KMS-11 (cell line): ENCODE measurements around the gene PCNX1.
A peak's percentile ranks its signal among the peaks of the same experiment; 100 is the strongest.
"Not testable (repeated sequence)": the region's sequence is repeated elsewhere in the genome, so short reads cannot be mapped to it uniquely, and the experiment has no call there.

Source experiments
- H2AFZ ChIP-seq: fragments of 200-600 bp; sonication (generic); 2 replicates; pipeline ENCODE4 v1.6.1; 2016; ENCODE audit warnings: antibody characterized with exemption, mixed run types, low read depth
- H3K27ac ChIP-seq: fragments of 200-600 bp; sonication (generic); 2 replicates; pipeline ENCODE4 v1.6.1; 2016; ENCODE audit warnings: mild to moderate bottlenecking, mixed run types
- H3K27me3 ChIP-seq: fragments of 200-600 bp; sonication (generic); 2 replicates; pipeline ENCODE4 v1.6.1; 2017; ENCODE audit warnings: mild to moderate bottlenecking, low read depth, mixed run types, moderate library complexity; ENCODE audit not compliant: insufficient read depth
- H3K36me3 ChIP-seq: fragments of 200-600 bp; sonication (generic); 2 replicates; pipeline ENCODE4 v1.6.1; 2017; ENCODE audit warnings: mild to moderate bottlenecking, mixed run types; ENCODE audit not compliant: insufficient read depth
- H3K4me1 ChIP-seq: fragments of 200-600 bp; sonication (generic); 2 replicates; pipeline ENCODE4 v1.6.1; 2016; ENCODE audit warnings: mild to moderate bottlenecking, low read depth, mixed run types; ENCODE audit not compliant: poor library complexity, severe bottlenecking
- H3K4me2 ChIP-seq: fragments of 200-600 bp; sonication (generic); 2 replicates; pipeline ENCODE4 v1.7.0; 2016; ENCODE audit warnings: mild to moderate bottlenecking, mixed run types
- H3K4me3 ChIP-seq: fragments of 200-600 bp; sonication (generic); IDR thresholded peaks from 2 replicates; pipeline ENCODE4 v1.6.1; 2017; ENCODE audit warnings: low read depth, low read length, mixed read lengths; ENCODE audit not compliant: insufficient read depth
- H3K79me2 ChIP-seq: fragments of 200-600 bp; sonication (generic); 2 replicates; pipeline ENCODE4 v1.6.1; 2016; ENCODE audit warnings: low read depth, mixed run types; ENCODE audit not compliant: insufficient read depth
- H3K9ac ChIP-seq: fragments of 200-600 bp; sonication (generic); 2 replicates; pipeline ENCODE4 v1.6.1; 2016; ENCODE audit warnings: mild to moderate bottlenecking, mixed run types
- H4K20me1 ChIP-seq: fragments of 200-600 bp; sonication (generic); 2 replicates; pipeline ENCODE4 v1.6.1; 2016; ENCODE audit warnings: mild to moderate bottlenecking, mixed run types; ENCODE audit not compliant: insufficient read depth
- TF ChIP-seq, protein P1 (sequence below): fragments of 200-600 bp; sonication (generic); conservative IDR thresholded peaks from 2 replicates; pipeline ENCODE4 v1.6.1; 2017; ENCODE audit warnings: low read depth, mild to moderate bottlenecking, antibody characterized with exemption, low read length, moderate library complexity, mixed read lengths

PCNX1 gene

DNA sequence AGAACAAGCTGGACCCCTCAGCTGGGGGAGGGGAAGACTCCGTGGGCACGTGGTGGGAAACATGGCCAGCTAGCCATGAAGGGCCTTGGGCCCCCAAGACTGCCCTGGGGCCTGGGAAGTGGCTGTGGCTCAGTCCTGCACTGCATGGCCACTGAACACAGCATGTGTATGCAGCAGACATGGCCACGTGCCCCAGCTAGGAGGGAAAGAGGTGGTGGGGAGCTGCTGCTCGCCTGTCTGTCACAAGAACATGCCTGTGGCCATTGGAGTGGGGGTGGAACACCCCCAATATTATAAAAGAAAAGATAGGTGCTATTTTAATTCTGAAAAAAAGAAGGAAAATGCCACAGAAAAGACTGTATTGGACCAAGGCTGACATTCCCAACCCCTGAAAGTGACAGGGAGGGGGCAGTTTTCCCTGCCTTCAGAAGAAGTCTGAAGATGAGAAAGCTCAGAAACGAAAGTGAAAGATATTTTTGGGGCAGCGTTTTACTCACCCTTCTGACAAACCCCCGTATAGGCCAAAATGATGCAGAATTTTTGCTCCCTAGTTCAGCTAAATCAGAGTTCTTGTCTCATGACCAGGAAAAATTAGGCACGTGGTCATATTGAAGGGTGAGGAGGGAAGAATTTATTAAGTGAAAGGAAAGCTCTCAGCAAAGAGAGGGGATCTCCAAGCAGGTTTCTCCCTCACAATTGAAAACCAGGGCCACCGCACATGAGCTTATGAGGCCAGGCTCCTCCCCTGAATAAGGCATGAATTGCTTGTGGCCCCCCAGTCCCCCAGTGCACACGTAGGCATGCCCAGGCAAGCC is 35.2 kb upstream of the PCNX1 start:
- Histone ChIP-seq H3K4me3 (no peak overlapping the region), H3K27ac (peak overlapping the region; percentile 55), H2AFZ (peak overlapping the region; percentile 81), H3K27me3 (no peaks in the 10 kb centered on the region), H4K20me1 (no peaks in the 10 kb centered on the region), H3K79me2 (no peaks in the 10 kb centered on the region), H3K9ac (peak overlapping the region; percentile 56; the same call in 1 of the 2 replicates), H3K4me2 (peak overlapping the region; percentile 63), H3K4me1 (peaks cover 13% of the 10 kb centered on the region), H3K36me3 (no peaks in the 10 kb centered on the region)
- TF ChIP-seq, protein P1, sequence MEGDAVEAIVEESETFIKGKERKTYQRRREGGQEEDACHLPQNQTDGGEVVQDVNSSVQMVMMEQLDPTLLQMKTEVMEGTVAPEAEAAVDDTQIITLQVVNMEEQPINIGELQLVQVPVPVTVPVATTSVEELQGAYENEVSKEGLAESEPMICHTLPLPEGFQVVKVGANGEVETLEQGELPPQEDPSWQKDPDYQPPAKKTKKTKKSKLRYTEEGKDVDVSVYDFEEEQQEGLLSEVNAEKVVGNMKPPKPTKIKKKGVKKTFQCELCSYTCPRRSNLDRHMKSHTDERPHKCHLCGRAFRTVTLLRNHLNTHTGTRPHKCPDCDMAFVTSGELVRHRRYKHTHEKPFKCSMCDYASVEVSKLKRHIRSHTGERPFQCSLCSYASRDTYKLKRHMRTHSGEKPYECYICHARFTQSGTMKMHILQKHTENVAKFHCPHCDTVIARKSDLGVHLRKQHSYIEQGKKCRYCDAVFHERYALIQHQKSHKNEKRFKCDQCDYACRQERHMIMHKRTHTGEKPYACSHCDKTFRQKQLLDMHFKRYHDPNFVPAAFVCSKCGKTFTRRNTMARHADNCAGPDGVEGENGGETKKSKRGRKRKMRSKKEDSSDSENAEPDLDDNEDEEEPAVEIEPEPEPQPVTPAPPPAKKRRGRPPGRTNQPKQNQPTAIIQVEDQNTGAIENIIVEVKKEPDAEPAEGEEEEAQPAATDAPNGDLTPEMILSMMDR, result no peak

DNA sequence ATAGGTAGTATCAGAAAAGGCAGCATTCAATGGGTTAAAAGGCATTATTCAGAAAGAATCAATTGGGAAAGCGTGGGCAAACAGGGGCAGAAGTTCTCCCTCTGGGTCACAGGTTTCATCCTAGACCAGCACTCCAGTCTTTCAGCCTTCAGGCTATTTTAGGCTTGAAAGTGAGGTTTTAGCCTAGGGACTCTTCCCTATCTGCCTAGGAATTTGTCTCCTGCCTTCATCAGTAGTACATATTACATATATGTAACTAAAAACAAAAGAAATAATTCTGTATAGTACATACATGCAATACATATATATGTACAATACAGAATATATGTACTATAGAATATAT is 34.6 kb upstream of the PCNX1 start:
- no peak overlapping the region for H3K4me3 ChIP-seq
- H3K27me3 ChIP-seq, result no peaks in the 10 kb centered on the region
- no peaks in the 10 kb centered on the region for H4K20me1 ChIP-seq
- TF ChIP-seq, protein P1, result no peak
- H3K27ac ChIP-seq, result peak overlapping the region; percentile 55
- H2AFZ ChIP-seq, result peak overlapping the region; percentile 81
- no peaks in the 10 kb centered on the region for H3K36me3 ChIP-seq
- H3K4me1 ChIP-seq, result peaks cover 13% of the 10 kb centered on the region
- H3K9ac ChIP-seq, result peak overlapping the region; percentile 56; the same call in 1 of the 2 replicates
- peak overlapping the region; percentile 63 for H3K4me2 ChIP-seq
- no peaks in the 10 kb centered on the region for H3K79me2 ChIP-seq

DNA sequence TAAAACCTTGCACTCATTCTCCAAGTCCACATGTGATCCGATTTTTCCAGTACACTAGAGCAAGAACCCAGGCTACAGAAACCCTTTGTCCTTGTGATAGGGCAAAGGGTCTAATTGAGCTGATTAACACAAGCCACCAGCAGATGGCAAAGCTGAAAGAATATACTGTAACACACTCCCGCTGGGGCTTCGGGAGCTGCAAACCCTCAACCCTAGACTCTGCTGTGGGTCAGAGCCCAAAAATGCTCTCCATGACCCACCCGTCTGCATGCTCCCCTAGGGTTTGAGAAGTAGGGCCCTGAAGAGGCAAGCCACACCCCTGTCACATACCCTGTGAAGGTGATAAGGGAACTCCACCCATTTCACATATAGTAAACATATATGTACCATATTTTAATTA is 33.6 kb upstream of the PCNX1 start:
- H3K9ac ChIP-seq, result no peak overlapping the region
- H3K79me2 ChIP-seq, result no peaks in the 10 kb centered on the region
- H3K36me3 ChIP-seq, result no peaks in the 10 kb centered on the region
- no peak overlapping the region for H3K4me2 ChIP-seq
- H3K27me3 ChIP-seq, result no peaks in the 10 kb centered on the region
- H3K4me3 ChIP-seq, result no peak overlapping the region
- H3K4me1 ChIP-seq, result peaks cover 13% of the 10 kb centered on the region
- H2AFZ ChIP-seq, result no peak overlapping the region
- no peak overlapping the region for H3K27ac ChIP-seq
- no peaks in the 10 kb centered on the region for H4K20me1 ChIP-seq
- TF ChIP-seq, protein P1, result no peak

DNA sequence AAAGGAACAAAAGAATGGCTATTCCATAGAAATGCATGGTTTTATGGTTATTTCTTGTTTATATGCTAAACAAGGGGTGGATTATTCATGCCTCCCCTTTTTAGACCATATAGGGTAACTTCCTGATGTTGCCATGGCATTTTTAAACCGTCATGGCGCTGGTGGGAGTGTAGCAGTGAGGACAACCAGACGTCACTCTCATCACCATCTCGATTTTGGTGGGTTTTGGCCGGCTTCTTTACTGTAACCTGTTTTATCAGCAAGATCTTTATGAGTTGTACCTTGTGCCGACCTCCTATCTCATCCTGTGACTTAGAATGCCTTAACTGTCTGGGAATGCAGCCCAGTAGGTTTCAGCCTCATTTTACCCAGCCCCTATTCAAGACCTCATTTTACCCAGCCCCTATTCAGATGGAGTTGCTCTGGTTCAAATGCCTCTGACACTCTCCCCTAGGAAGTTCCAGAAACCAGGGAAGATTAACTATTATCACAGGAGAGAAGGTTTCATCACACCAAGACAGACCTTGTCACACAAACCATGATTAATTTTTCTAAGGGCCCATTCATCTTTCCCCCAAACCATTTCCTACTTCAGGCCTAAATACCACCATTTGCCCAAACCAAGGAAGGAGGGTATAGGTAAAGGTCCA is 31.3 kb upstream of the PCNX1 start:
- not testable (repeated sequence) for H3K27me3 ChIP-seq, H4K20me1 ChIP-seq, H3K36me3 ChIP-seq, H3K4me2 ChIP-seq, H3K4me3 ChIP-seq, H3K27ac ChIP-seq, H3K79me2 ChIP-seq, H3K9ac ChIP-seq, H2AFZ ChIP-seq
- peaks cover 13% of the 10 kb centered on the region for H3K4me1 ChIP-seq

DNA sequence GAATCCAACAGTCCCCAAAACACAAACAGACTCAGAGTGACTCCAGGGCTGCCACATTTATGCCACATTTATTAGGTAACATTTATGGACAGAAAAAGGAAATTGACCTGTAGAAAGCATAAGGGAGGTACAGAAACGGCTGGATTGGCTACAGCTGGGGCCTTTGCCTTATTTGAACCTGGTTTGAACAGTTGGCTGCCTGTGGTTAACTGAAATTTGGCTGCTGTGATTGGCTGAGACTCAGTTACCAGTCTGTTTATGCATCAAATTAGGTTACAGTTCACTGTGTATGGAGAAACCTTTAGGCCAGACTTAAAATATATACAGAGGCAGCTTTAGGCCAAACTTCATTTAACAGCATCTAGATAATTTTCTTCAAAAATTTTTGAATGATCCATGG is 27.8 kb upstream of the PCNX1 start:
- H3K4me3 ChIP-seq, result no peak overlapping the region
- H3K4me2 ChIP-seq, result no peak overlapping the region
- no peak overlapping the region for H3K27ac ChIP-seq
- no peak overlapping the region for H3K9ac ChIP-seq
- H4K20me1 ChIP-seq, result no peaks in the 10 kb centered on the region
- no peaks in the 10 kb centered on the region for H3K79me2 ChIP-seq
- TF ChIP-seq, protein P1, result no peak
- H3K36me3 ChIP-seq, result no peaks in the 10 kb centered on the region
- no peaks in the 10 kb centered on the region for H3K27me3 ChIP-seq
- no peak overlapping the region for H2AFZ ChIP-seq
- H3K4me1 ChIP-seq, result peaks cover 8% of the 10 kb centered on the region

DNA sequence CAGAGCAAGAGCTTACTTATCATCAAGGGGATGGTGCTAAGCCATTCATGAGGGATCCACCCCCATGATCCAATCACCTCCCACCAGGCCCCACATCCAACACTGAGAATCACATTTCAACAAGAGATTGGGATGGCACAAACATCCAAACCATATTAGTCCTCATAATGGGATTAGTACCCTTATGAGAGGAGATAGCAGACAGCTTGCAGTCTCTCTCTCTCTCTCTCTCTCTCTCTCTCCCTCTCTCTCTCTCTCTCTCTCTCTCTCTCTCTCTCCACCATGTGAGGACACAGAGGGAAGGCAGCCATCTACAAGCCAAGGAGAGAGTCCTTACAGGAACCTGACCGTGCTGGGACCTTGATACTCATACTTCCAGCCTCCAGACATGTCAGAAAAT is 26.4 kb upstream of the PCNX1 start:
- H3K27ac ChIP-seq, H3K4me2 ChIP-seq, H3K36me3 ChIP-seq, H4K20me1 ChIP-seq, H3K27me3 ChIP-seq, H2AFZ ChIP-seq, H3K79me2 ChIP-seq, H3K9ac ChIP-seq, H3K4me3 ChIP-seq: not testable (repeated sequence)
- peaks cover 22% of the 10 kb centered on the region for H3K4me1 ChIP-seq
